H1 (cell line): Measurements from ENCODE around the gene TNFAIP8L3. TPM values are rescaled to one million over a fixed set of nuclear protein-coding genes. Genes with fewer than 3 reads are reported as not detected.

Experiments
- ASH2L ChIP-seq: fragments of 200-600, 300-600 bp; sonication (generic); IDR thresholded peaks from one replicate; pipeline ENCODE4 v1.7.1; 2017; ENCODE audit warnings: low read length
- CREB1 ChIP-seq: IDR thresholded peaks from 2 replicates; pipeline ENCODE4 v1.6.1; 2012; ENCODE audit warnings: inconsistent platforms
- HDAC2 ChIP-seq, 2 experiments: fragments of 300-600 bp in 1 of 2; sonication (generic) in 1 of 2; IDR thresholded peaks; 2 replicates each; pipeline ENCODE4 v1.6.1; 2011 to 2012; ENCODE audit warnings: low read depth in 2 of 2, low read length in 2 of 2, mild to moderate bottlenecking in 2 of 2, moderate library complexity in 2 of 2, borderline replicate concordance in 1 of 2, inconsistent platforms in 1 of 2
- JUND ChIP-seq: IDR thresholded peaks from 2 replicates; pipeline ENCODE4 v1.6.1; 2011; ENCODE audit warnings: mild to moderate bottlenecking, improper control_type of control experiment, low read length
- NANOG ChIP-seq: IDR thresholded peaks from 2 replicates; pipeline ENCODE4 v1.6.1; 2011; ENCODE audit warnings: low read length, low read depth, mild to moderate bottlenecking, inconsistent platforms; ENCODE audit not compliant: insufficient read depth, poor library complexity, severe bottlenecking
- PHF8 ChIP-seq: fragments of 200-600 bp; sonication (generic); conservative IDR thresholded peaks from 2 replicates; pipeline ENCODE4 v1.7.1; 2012; ENCODE audit warnings: low read depth, mild to moderate bottlenecking, inconsistent platforms, low read length, moderate library complexity
- RNF2 ChIP-seq: fragments of 200-900, 300-1000 bp; sonication (generic); IDR thresholded peaks from 2 replicates; pipeline ENCODE4 v1.7.1; 2016; ENCODE audit warnings: borderline replicate concordance, low read depth, mild to moderate bottlenecking, antibody characterized with exemption, low read length; ENCODE audit not compliant: poor library complexity, severe bottlenecking; ENCODE audit errors: missing control alignments
- SAP30 ChIP-seq: fragments of 300-600 bp; sonication (generic); IDR thresholded peaks from 2 replicates; pipeline ENCODE4 v1.7.1; 2012; ENCODE audit warnings: low read length, moderate library complexity, mild to moderate bottlenecking, inconsistent platforms; ENCODE audit not compliant: insufficient read depth, insufficient replicate concordance
- SP1 ChIP-seq: IDR thresholded peaks from 2 replicates; pipeline ENCODE4 v1.6.1; 2011; ENCODE audit warnings: low read depth, low read length
- TCF12 ChIP-seq: IDR thresholded peaks from 2 replicates; pipeline ENCODE4 v1.6.1; 2011; ENCODE audit warnings: low read depth, mild to moderate bottlenecking, low read length
- polyA plus RNA-seq, 7 experiments: library from polyadenylated mRNA; depleted of rRNA in 3 of 7; stranded (reverse) in 5 of 7; unstranded in 2 of 7; fragments of >200 nt in 5 of 7; fragments of 200-250 nt in 2 of 7; gene quantifications; 1 replicate in 5 of 7; 2 replicates in 1 of 7; 4 replicates in 1 of 7; pipeline versions ENCODE4 v1.2.1 to v1.2.3, GENCODE V29; 2011 to 2013; ENCODE audit warnings: missing spikeins in 2 of 7, mixed read lengths in 2 of 7
- total RNA-seq: library from RNA; stranded (reverse); fragmentation: NEBNext Ultra II Directional; extraction: Animal tissue kit (Norgen Biotek cat#: 25700); gene quantifications from 2 replicates; pipeline ENCODE4 v1.2.1, GENCODE V29; 2021
- TF ChIP-seq, protein P1 (sequence below): IDR thresholded peaks from 2 replicates; pipeline ENCODE4 v1.6.1; 2012; ENCODE audit warnings: inconsistent platforms

Gene TNFAIP8L3
- total and polyA plus RNA-seq, 2 of the 8 experiments (the other 6 are each of a cell fraction or from before 2014, with no cell fraction given): 0.23 to 0.67 TPM

DNA sequence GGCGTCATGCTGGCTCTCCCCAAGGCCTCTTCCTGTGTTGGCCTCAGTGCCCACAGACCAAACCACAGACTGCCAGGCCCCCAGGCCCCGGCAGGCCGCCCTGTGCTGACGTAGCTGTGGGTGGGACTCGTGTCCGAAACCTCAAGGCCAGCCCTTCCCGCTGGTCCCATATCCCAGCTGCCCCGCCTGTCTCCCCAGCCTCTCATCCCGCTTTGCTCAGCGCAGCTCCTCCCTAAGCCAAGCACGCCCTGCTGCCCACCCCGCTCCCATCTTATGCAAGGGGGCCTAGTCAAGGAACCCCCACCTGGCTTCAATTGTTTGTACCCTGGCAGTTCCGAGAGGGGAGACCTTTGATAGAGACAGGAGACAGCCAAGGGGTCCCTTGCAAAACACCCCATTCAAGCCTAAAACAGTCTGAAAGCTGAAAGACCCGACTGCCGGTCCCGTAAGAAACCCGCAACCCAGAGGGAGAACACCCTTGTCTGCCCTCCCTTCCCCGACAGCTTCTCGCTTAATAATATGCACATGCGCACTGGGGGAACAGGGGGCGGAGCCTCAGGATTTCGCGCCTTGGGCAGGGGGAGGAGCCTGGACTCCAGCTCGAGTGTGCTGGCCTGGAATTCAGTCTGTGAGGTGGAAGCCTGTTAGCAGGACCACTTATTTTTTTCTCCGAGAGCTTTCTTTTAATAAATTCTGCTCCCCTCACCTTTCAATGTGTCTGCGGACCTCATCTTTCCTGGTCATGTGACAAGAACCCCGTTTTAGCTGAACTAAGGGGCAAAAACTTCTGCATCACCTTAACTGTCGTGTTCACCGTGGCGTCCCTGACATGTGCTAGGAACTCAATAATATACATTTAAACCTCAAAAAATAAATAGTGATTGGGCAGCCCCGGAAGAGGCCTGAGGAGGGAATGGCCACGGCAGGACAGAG lies 17.2 kb downstream of the TNFAIP8L3 start (continued):
- no peak for TF ChIP-seq RNF2
- TF ChIP-seq HDAC2 (IDR thresholded peaks at IDR 0.05; ENCODE audit: borderline replicate concordance in 1 of 2, low read depth in 2 of 2, low read length in 2 of 2): no peak
- no peak for TF ChIP-seq SP1
- peak; percentile 43; the same call in 1 of the 2 replicates for TF ChIP-seq PHF8
- no peak for TF ChIP-seq JUND
- TF ChIP-seq NANOG: no peak
- peak; percentile 49; the same call in 1 of the 2 replicates for TF ChIP-seq CREB1
- no peak for TF ChIP-seq TCF12
- TF ChIP-seq, protein P1, sequence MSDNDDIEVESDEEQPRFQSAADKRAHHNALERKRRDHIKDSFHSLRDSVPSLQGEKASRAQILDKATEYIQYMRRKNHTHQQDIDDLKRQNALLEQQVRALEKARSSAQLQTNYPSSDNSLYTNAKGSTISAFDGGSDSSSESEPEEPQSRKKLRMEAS: peak; percentile 47
- no peak for TF ChIP-seq SAP30
- peak; percentile 32 for TF ChIP-seq ASH2L
